HG03460 (cell line): ENCODE data around the gene SH3PXD2A.

Source experiments
- ATAC-seq: cut with Tn5 transposase; IDR thresholded peaks from one replicate; pipeline ENCODE4 v1.9.1; 2021; ENCODE audit not compliant: unreplicated experiment

Gene SH3PXD2A

GRCh38 chr10:103756277-103756869 is 99.0 kb downstream of the SH3PXD2A start:
- no peak for ATAC-seq

- ATAC-seq, result no peak
Observed at GRCh38 chr10:103752680-103753248, 102.6 kb downstream of the SH3PXD2A start.

GRCh38 chr10:103751667-103752290 is 103.6 kb downstream of the SH3PXD2A start:
- no peak for ATAC-seq

- no peak for ATAC-seq
Observed at GRCh38 chr10:103750836-103751235, 104.5 kb downstream of the SH3PXD2A start.

- ATAC-seq, result no peak
Observed at GRCh38 chr10:103749779-103750178, 105.6 kb downstream of the SH3PXD2A start.

- ATAC-seq, result no peak
Observed at GRCh38 chr10:103748020-103748419, 107.4 kb downstream of the SH3PXD2A start.

- no peak for ATAC-seq
Observed at GRCh38 chr10:103747193-103747865, 108.0 kb downstream of the SH3PXD2A start.

- ATAC-seq, result no peak
Observed at GRCh38 chr10:103746598-103746997, 108.8 kb downstream of the SH3PXD2A start.

- ATAC-seq, result no peak
Observed at GRCh38 chr10:103745341-103746247, 109.8 kb downstream of the SH3PXD2A start.

GRCh38 chr10:103742824-103743223 is 112.6 kb downstream of the SH3PXD2A start:
- no peak for ATAC-seq

- ATAC-seq, result no peak
Observed at GRCh38 chr10:103740611-103741010, 114.8 kb downstream of the SH3PXD2A start.

- ATAC-seq, result no peak
Observed at GRCh38 chr10:103739039-103739764, 116.2 kb downstream of the SH3PXD2A start.

- no peak for ATAC-seq
Observed at GRCh38 chr10:103737735-103738367, 117.5 kb downstream of the SH3PXD2A start.

- no peak for ATAC-seq
Observed at GRCh38 chr10:103736763-103737162, 118.6 kb downstream of the SH3PXD2A start.

GRCh38 chr10:103736044-103736443 is 119.3 kb downstream of the SH3PXD2A start:
- ATAC-seq, result no peak

- no peak for ATAC-seq
Observed at GRCh38 chr10:103734731-103735130, 120.6 kb downstream of the SH3PXD2A start.

GRCh38 chr10:103733045-103733419 is 122.3 kb downstream of the SH3PXD2A start:
- no peak for ATAC-seq

- ATAC-seq, result no peak
Observed at GRCh38 chr10:103732339-103733044, 122.9 kb downstream of the SH3PXD2A start.

GRCh38 chr10:103731609-103732270 is 123.6 kb downstream of the SH3PXD2A start:
- ATAC-seq, result no peak
